IPS DF 4.7 (cell line): ENCODE data around the gene RRP1.
"Not testable (repeated sequence)": the region's sequence is repeated elsewhere in the genome, so short reads cannot be mapped to it uniquely, and the experiment has no call there.

Source experiments
- DNase-seq: peaks from one replicate; pipeline ENCODE4 v3.0.0-alpha.2; 2013; ENCODE audit warnings: low spot score; ENCODE audit errors: extremely low read depth

The RRP1 gene

GRCh38 chr21:43815991-43816390 lies 26.6 kb downstream of the RRP1 start:
- no peak for DNase-seq

GRCh38 chr21:43816611-43817071 lies 27.3 kb downstream of the RRP1 start:
- no peak for DNase-seq

- no peak for DNase-seq
Measured at GRCh38 chr21:43817157-43818086, 28.0 kb downstream of the RRP1 start.

GRCh38 chr21:43818685-43819084 lies 29.3 kb downstream of the RRP1 start:
- no peak for DNase-seq

- no peak for DNase-seq
Measured at GRCh38 chr21:43819511-43820405, 30.4 kb downstream of the RRP1 start.

- no peak for DNase-seq
Measured at GRCh38 chr21:43820466-43820865, 31.1 kb downstream of the RRP1 start.

GRCh38 chr21:43822166-43822565 lies 32.8 kb downstream of the RRP1 start:
- not testable (repeated sequence) for DNase-seq

- DNase-seq: not testable (repeated sequence)
Measured at GRCh38 chr21:43822741-43823140, 33.4 kb downstream of the RRP1 start.

- DNase-seq: no peak
Measured at GRCh38 chr21:43824333-43825241, 35.2 kb downstream of the RRP1 start.

GRCh38 chr21:43825242-43825935 lies 36.0 kb downstream of the RRP1 start:
- no peak for DNase-seq

- DNase-seq: no peak
Measured at GRCh38 chr21:43825936-43826622, 36.7 kb downstream of the RRP1 start.

- DNase-seq: no peak
Measured at GRCh38 chr21:43826623-43826974, 37.2 kb downstream of the RRP1 start.

GRCh38 chr21:43827015-43827611 lies 37.7 kb downstream of the RRP1 start:
- DNase-seq: no peak

GRCh38 chr21:43829161-43829560 lies 39.8 kb downstream of the RRP1 start:
- no peak for DNase-seq

- DNase-seq: no peak
Measured at GRCh38 chr21:43829575-43830119, 40.3 kb downstream of the RRP1 start.

- DNase-seq: no peak
Measured at GRCh38 chr21:43832158-43832550, 42.8 kb downstream of the RRP1 start.

- no peak for DNase-seq
Measured at GRCh38 chr21:43832648-43833047, 43.3 kb downstream of the RRP1 start.

GRCh38 chr21:43834146-43834905 lies 44.9 kb downstream of the RRP1 start:
- no peak for DNase-seq
